ENCODE data around the gene GFOD1.

DNA sequence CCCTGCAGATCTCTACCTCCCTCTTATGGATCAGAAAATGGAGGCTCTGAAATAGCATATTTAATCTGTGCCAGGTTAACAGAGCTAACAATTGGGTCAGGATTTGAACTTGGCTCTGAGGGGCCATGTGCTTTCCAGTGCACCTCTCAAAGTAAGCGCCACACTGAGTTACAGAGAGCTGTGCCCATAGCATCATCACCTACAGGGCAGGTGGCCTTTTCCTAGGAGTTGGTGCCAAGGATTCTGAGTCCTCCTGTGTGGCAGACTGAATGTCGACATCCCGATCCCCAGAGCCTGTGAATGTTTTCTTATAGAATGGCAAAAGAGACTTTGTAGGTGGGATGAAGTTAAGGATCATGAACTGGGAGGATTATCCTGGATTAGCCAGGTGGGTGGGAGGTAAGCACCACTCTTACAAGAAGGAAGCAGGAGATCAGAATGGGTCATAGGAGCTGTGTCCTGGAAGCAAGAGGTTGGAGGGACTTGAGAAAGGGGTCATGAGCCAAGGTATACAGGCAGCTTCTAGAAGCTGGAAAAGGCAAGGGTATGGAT lies 91.1 kb downstream of the GFOD1 start:
- TF ChIP-seq EZH2phosphoT487 (IDR thresholded peaks at IDR 0.05; ENCODE audit: borderline replicate concordance): no peak
- TF ChIP-seq, protein P1, sequence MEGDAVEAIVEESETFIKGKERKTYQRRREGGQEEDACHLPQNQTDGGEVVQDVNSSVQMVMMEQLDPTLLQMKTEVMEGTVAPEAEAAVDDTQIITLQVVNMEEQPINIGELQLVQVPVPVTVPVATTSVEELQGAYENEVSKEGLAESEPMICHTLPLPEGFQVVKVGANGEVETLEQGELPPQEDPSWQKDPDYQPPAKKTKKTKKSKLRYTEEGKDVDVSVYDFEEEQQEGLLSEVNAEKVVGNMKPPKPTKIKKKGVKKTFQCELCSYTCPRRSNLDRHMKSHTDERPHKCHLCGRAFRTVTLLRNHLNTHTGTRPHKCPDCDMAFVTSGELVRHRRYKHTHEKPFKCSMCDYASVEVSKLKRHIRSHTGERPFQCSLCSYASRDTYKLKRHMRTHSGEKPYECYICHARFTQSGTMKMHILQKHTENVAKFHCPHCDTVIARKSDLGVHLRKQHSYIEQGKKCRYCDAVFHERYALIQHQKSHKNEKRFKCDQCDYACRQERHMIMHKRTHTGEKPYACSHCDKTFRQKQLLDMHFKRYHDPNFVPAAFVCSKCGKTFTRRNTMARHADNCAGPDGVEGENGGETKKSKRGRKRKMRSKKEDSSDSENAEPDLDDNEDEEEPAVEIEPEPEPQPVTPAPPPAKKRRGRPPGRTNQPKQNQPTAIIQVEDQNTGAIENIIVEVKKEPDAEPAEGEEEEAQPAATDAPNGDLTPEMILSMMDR (conservative IDR thresholded peaks at IDR 0.05; ENCODE audit: low read length): no peak
